Activated CD4-positive, CD25-positive, alpha-beta regulatory T cell treated with anti-CD3 and anti-CD28 coated beads, Interleukin-2, amount 50 U/mL, for 24 hours (primary cell): ENCODE results near the gene CAV2.

ENCODE experiments used
- ATAC-seq, 2 donors: fragments of 150-1000 bp; cut with Tn5 transposase; one replicate each; pipeline ENCODE4 v1.10.0; 2021; ENCODE audit warnings: mild to moderate bottlenecking in 1 of 2, moderate library complexity in 1 of 2

Gene CAV2

DNA sequence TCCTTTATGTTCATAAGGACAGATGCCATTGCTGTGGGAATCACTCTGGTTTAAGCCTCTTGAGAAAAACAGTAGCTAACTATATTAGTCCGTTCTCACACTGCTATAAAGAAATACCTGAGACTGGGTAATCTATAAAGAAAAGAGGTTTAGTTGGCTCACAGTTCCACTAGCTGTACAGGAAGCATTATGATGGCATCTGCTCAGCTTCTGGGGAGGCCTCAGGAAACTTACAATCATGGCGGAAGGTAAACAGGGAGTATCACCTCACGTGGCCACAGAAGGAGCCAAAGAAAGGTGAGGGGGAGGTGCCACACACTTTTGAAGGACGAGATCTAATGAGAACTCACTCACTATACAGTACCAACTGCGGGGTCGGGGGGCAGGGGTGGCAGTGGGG lies 2.9 kb upstream of the CAV2 start:
- no peak for ATAC-seq

DNA sequence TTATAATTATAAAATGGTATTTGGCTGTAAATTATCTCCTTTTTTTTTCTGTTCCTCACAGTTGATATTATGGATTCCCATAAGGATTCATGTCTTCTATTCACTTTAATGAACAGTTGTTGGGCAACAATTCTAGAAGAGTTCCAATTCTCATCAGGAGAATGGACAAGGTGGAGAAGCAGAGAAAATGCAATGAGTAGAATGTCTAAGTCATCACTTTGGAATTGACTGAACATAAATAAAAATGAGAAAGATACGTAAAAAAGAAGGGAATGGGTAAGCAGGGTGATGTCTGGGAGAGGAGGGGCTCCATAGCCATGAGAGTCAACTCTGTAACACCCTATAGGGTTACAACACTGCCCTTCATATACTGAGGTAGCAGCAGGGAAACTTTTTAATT lies 1.8 kb upstream of the CAV2 start:
- ATAC-seq, result no peak

DNA sequence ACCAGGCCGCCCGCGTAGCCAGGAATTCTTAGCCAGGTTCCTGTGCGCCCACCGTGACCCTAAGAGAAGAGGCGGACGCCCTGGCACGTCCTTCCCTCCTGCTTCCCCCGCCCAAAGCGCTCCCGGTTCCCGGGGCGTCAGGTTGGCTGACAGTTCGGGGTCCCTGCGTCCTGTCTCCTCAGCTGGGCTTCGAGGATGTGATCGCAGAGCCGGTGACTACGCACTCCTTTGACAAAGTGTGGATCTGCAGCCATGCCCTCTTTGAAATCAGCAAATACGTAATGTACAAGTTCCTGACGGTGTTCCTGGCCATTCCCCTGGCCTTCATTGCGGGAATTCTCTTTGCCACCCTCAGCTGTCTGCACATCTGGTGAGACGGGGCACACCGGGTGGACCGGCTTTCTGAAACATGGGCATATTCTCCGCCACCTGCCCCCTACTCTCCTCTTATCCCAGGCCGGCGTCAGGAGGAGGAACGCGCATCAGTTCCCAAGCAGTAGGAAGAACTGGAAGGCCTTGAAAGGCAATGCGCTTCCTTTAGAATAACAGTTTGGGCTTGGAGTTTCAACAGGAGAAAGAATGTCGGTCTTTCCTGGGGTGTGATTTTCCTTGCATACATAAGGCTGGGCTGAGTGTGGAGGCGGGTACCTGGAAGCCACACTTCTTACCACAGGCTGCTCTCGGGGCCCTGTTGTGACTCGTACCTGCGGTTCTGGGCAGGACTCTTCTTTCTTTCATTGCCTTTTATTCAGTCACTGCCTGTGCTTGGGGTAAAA lies 728 bp downstream of the CAV2 start:
- ATAC-seq, result peak; percentile 77 to 85

DNA sequence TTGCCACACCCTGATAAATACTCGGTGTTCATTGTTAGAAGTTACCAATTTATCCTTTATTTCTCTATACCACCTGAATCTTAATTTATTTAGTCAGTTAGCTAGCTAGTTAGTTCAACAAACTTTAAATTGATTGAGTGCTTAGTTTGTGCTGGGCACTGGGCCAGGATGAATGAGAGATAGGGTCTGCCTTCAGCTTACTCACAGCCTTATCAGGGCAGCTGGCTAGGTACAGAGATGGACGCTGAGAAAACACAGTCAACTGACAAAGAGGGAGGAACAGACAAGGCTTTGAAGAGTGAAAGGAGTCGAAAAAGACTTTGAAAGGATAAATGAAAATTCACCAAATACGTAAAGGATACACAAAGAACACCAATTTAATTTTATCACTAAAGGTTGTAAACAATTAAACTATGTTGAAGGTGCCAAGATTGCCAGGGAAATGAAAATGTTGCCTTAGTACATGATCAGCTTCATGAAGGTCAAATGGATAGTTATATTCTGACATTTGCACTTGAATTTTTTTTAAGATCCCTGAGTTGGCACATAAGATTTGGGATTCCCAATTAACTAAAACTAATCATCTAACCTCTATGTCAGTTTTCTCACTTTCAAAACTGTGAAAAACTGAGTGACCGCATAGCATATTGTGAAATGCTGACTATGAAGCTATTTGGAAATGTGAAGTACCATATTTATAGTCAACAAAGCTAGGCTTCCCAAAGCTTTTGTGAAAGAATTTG lies 2.1 kb downstream of the CAV2 start:
- ATAC-seq, result no peak

DNA sequence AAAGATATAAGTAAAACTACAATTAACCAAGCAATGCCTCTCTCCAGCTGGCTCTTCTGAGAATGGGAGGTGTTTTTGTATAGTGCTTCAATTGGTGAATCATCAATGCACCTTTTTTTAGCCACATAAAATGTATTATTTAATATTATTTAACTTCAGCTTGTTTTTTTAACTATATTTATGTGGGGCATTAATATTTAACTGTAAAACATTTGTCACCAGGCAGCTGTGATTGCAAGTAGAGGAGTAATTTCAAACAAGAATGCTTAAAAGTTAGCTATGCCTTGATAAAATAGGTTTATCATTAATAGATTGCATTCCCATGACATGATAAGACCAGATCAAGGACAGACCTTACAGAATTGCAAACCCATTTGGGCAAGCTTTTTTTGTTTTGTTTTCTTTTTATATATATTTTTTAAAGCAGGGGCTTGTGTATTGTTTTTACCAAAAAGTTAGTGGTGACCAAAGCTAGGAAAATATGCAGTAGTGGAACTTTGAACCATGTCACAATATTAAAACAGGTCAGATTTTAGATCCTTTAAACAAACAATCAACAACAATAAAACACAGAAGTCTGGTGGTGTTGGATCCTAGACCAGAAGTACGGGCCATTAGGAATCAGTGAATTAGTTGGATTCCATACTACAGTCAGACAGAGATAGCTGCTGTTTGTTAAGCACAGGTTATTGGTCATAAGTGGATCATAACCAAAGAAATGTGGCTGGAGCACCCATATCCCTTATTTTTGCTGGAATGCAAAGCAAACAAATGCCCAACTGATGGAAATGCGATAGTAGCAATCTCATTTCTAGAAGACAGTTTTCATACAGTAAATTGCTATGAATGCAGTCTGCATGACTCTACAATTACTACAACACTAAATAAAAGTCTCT lies 2.9 kb downstream of the CAV2 start:
- no peak for ATAC-seq

DNA sequence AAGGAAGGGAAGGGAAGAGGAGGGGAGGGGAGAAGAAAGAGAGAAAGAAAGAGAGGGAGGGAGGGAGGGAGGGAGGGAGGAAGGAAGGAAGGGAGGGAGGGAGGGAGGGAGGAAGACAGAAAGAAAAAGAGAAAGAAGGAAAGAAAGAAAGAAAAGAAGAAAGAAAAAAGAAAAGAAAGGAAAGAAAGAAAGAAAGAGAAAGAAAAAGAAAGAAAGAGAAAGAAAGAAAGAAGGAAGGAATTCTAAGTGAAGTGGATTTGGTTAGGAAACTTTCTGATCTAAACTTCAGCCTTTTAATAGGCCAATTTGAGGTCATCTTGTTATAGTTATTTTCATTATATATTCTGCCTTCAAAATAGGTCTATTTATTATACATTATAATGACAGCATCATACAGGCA lies 4.3 kb downstream of the CAV2 start:
- no peak for ATAC-seq

DNA sequence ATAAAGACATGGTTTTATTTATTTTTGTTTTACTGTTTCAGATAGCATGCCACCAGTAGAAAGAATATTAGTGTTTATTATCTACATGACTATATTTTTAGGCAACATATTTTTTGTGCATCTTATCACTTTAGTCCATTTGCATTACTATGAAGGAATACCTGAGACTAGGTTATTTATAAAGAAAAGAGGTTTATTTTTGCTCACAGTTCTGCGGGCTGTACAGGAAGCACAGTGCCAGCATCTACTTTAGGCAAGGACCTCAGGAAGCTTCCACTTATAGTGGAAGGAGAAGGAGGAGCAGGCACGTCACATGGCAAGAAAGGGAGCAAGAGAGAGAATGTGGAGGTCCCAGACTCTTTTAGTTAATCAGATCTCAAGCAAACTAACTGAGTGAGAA lies 5.7 kb downstream of the CAV2 start:
- ATAC-seq, result no peak

DNA sequence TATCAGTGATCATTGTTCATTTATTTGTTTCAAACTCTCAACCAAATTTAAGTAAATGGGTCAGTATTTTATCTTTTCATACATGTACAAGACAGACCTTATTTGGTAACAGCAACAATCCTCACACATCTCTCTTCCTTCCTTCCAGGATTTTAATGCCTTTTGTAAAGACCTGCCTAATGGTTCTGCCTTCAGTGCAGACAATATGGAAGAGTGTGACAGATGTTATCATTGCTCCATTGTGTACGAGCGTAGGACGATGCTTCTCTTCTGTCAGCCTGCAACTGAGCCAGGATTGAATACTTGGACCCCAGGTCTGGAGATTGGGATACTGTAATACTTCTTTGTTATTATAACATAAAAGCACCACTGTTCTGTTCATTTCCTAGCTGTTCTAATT lies 6.3 kb downstream of the CAV2 start:
- no peak for ATAC-seq

DNA sequence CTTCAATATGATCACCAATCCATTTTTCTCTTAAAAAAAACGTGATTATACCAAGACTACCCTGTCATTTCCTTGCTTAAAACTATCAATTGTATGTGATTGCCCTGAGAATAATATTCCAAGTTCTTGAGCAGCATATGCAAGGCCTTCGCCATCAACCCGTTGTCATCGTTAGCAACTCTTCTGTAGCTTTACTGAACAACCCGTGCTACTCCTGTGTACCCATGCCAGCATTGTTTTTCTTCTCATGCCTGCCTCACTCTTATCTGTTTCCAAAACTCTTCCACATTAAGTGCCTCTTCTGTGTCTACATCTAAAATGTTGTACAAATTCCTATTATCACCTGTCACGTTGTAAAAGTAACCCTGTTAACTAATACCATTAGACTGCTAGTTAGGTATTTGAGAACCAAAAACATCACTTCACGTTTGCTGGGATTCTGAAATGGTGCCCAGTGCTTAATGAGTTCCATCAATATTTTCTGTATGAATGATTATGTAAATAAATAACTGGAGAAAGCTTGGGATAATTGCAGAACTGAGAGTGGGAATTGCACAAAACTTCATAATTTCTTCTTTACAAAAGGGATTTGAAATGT lies 10.5 kb downstream of the CAV2 start:
- ATAC-seq, result no peak

DNA sequence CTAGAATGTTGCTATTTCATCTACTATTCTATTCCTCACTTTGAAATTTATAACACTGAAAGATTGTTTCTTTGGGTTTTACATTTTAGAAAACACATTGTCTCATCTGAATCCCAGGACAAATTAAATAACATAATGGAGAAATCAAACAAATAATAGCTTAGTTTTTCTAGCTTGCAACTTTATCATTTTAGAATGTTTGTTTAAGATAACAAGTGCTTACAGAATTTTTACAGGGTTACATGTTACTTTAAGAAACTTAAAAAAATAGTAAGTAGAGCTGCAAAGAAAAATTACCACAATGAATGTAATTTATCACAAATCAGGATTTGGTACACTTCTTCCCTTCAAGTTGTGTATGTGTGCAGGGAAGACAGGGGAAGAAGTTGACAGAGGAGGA lies 11.3 kb downstream of the CAV2 start:
- no peak for ATAC-seq

DNA sequence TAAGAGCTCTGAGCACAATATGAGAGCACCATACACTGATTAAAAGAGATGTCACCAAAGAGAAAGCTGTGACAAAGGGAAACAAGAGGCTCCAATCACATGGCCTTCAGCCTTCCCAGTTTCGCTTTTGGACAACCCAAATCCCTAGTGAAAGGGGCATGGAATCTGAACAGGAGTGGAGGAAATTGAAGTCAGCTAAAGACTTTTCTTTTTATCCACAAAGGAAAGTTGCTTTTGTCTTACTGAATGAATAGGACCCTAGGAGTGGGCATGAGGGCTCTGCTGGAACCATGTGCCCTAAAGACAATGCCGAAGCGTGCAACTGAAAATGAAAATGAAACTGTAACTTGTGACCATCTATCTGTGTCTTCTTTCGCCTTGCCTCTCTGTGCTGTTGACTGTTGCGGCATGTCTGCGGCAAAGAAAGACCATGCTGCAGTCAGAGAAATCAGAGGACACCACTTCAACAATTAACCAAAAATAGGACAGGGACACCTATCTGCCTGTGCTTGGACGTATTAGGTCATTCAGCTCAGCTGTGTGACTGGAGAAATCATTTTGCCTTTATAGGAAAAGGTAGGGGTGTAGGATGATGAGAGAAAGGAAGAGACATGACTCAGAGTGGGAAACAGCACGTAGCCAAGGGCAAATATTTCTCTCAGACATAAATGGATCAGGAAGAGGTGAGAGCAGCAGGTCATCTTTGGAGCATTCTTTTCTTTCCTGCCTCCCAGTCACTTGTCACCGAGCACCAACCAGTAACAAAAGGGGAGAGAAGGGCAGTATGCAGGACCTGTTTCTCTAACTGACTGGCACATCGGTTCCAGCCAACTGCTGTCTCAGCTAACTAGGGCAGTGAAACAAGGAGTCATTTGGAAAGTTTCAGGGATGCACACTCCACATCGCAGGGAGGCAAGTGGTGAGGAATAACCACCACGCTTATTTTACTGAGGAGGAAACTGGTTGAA lies 12.3 kb downstream of the CAV2 start:
- peak; percentile 75 to 85 for ATAC-seq

DNA sequence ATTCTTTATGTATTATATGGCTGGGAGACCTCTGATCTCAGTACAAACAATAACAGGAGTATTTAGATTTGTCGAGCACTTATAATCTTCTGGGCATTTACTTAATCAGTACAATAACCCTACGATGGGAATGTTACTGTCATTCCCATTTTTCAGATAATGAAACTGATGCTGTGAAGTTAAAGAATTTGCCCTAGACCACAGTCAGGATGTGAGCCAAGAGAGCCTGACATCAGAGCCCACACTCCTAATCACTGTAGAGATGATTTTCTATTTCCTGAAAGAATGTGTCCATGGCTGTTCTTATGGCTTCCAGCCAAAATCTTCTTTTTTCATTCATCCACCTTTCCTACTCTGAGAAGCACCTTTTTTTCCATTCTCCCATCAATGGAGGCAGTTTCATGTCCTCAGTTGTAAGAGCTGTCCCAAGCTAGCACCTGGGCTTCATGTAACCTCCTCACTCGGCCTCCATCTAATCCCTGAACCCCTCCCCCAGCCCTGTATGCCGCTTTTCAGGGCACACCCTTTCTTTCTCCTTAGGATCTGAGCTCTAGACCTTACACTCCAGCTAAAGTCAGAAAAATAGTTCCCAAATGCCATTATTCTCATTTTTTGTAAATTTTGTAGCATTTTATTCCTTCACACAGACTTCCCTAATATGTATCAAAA lies 13.1 kb downstream of the CAV2 start:
- ATAC-seq, result no peak

DNA sequence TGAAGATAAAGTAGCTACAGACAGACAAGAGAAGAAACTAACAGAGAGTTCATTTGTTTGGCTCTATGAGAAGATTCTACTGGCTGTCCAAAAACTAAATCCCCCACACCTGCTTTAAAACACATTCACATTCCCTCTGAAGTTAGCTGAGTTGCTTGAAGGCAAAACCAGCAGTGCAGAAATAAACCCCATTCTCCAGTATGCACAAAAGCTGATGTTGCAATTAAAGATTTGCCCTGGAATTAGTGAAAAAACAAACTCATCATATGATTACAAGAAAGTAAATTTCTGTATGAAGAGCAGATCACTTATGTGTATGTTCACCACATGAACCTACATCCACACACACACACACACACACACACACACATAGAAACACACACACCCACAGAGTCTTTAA lies 16.0 kb downstream of the CAV2 start:
- ATAC-seq, result no peak

DNA sequence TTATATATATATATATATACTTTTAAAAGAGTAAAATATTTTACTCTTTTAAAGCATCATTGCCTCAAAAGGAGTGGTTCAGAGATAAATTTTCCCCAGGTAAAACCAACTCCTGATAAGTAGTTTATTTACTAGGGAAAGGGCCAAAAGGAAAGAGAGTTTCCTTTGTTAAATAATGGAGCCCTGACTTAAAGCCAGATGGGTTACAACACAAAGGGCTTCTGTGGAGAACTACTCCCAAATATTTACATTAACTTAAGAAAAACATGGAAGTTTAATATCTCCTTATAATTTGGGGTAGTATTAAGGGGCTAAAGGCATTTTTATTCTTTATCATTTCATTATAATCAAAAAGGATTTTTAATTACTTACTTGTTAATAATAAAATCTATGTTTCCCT lies 16.8 kb downstream of the CAV2 start:
- ATAC-seq, result no peak

DNA sequence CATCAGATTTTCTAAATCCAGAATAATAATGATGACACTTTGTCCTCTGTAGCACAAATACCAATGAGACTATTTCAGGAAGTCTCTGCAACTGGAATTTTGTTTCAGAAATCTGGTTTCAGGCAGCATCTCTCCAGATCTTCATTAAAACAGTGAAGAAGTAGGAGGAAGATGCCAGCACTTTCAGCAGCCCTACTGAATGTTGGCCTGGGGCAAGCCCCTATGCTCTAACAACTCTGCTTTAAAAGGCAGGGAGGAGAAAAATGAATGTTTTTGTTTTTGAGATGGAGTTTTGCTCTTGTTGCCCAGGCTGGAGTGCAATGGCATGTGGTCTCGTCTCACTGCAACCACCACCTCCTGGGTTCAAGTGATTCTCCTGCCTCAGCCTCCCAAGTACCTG lies 18.1 kb downstream of the CAV2 start:
- ATAC-seq, result no peak

DNA sequence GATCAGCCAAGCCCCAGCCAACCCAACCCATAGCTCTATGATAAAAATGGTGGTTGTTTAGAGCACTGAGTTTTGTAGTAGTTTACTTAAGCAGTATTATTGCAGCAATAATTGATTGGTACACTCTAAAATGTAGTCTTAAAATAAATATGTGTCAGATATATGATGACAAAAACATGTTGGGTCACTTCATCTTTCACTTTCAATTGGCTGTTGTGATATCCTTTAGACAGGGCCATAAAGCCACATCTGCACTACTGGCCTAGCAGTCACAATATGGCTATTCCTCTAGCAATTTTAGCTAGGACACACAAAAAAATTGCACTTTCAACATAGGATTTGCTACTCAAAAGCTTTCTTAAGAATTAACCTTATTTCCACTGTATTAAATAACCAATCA lies 19.4 kb downstream of the CAV2 start:
- ATAC-seq, result no peak

DNA sequence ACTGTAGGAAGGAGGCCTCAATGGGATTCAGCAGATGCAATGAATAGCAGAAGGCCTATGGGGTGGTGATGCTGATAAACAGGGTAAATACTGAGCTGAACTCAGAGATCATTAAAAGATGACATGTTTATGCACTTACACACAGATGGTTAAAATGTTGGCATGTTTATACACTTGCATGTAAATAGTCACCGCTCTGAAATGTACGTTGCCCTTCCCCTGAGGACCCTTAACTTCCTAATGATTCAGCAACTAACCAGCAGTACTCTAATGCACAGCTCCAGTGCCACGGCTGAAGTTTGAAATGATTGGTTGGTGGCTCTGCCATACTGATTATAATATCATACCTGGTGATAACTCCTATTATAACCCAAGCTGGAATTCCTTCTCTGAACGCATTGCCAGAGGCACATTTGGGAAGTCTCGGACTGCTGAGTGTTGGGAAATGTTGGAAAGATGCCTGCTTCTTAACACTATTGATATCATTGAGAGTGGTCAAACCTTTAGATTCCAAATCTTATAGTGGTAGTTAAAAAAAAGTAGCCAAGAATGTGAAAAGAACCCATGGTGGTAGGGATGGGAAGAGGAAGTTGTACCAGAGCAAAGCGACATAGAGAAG lies 21.6 kb downstream of the CAV2 start:
- no peak for ATAC-seq

DNA sequence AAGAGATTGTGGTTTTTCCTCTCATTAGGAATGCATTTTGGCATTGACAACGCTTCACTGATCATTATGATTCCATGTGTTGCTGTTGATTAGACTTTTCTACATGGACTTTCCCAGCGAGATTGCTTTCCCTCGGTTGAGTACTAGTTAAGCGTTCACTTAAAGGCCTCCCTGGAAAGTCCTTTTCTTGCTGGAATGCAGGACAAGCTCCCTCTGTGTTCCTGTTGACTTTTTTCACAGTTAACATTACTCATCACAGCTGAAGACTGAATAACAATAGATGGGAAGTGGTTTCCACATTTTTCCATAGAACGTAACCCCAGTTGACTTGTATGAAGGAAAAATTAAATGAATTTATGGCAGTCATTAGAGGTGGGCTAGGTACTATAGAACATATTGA lies 22.7 kb downstream of the CAV2 start:
- no peak for ATAC-seq

DNA sequence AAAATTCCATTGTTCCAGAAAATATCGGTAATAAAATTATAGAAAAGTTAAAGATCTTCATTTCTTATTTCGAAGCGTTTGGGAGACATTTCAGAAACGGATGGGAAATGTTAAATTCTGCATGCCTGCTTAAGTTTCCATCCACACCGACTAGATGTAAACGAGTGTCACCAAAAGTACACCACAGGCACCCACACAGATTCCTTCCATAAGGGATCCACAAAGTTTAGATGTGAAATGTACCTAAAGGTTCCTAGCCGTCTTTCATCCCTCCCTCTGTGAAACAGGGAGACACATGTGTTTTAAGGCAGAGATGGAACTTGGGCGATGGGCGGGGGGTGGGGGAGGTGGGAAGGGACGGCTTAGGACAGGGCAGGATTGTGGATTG lies 24.7 kb downstream of the CAV2 start:
- no peak for ATAC-seq

DNA sequence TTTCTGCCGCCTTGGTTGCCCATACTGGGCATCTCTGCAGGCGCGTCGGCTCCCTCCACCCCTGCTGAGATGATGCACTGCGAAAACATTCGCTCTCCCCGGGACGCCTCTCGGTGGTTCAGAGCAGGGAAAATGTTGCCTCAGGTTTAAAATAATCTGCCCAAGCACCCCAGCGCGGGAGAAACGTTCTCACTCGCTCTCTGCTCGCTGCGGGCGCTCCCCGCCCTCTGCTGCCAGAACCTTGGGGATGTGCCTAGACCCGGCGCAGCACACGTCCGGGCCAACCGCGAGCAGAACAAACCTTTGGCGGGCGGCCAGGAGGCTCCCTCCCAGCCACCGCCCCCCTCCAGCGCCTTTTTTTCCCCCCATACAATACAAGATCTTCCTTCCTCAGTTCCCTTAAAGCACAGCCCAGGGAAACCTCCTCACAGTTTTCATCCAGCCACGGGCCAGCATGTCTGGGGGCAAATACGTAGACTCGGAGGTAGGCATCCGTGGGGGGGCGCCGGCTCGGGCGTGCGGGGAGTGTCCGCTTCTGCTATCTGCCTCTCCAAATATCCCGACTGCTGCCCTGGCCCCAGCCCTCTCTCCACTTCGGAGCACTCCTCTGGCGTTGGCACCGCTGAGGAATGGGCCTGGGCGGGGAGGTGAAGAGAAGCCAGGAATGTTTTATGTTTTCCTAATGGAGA lies 25.2 kb downstream of the CAV2 start, which contains the start of gene CAV1:
TSS of gene CAV1 (plus strand) at position 428 of the 689 bp plus-strand sequence. CDS start at position 455, 27 bp downstream.
- ATAC-seq, result peak; percentile 5 to 17
